GM21528 (cell line): Measurements from ENCODE around the gene ZNF24.

Experiments
- ATAC-seq: cut with Tn5 transposase; IDR thresholded peaks from one replicate; pipeline ENCODE4 v1.9.1; 2021; ENCODE audit warnings: mild to moderate bottlenecking, moderate library complexity; ENCODE audit not compliant: unreplicated experiment, low FRiP score

Gene ZNF24

DNA sequence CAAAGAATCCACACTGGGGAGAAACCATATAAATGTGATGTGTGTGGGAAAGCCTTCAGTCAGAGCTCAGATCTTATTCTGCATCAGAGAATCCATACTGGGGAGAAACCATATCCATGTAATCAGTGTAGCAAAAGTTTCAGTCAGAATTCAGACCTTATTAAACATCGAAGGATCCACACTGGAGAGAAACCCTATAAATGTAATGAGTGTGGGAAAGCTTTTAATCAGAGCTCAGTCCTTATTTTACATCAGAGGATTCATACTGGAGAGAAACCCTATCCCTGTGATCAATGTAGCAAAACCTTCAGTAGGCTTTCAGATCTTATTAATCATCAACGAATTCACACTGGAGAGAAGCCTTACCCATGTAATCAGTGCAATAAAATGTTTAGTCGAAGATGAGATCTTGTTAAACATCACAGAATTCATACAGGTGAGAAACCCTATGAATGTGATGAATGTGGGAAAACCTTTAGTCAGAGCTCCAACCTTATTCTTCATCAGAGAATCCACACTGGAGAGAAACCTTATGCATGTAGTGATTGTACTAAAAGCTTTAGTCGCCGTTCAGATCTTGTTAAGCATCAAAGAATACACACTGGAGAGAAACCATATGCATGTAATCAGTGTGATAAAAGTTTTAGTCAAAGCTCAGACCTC is 37.5 kb downstream of the ZNF24 start:
- no peak for ATAC-seq

DNA sequence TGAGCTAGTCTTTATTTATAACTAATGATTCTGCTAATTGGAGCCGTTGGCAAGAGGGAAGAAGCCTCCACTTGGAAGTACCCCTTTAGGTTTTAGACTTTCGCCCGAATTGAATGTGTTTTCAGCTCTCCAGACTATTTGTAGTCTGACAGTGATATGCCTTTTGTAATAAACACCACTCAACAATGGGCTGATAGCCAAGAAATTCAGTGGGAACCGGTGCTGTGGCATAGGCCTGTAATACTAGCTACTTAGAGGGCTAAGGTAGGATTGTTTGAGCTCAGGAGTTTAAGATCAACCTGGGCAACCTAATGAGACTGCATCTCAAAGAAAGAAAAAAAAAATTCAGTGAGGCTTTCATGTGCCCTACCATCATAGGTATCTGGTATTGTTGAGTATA is 40.6 kb downstream of the ZNF24 start:
- no peak for ATAC-seq

DNA sequence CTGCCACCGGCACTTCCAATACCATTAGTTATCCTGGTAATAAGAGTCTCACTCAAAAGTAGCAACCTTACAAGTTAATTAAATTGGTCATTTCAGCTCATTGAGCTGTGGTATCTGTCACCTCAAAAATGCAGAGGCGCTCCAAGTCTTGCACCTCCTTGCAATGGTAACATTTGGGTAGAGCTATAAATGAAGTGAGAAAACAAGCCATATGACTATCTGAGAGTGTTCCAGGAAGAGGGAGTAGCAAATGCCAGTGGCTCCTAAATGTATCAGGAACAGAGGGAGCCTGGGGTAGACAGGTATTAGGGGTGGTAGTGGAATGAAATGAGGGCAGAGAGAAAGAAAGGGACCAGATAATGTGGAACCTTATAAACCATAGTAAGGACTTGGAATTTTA is 48.2 kb downstream of the ZNF24 start:
- no peak for ATAC-seq

DNA sequence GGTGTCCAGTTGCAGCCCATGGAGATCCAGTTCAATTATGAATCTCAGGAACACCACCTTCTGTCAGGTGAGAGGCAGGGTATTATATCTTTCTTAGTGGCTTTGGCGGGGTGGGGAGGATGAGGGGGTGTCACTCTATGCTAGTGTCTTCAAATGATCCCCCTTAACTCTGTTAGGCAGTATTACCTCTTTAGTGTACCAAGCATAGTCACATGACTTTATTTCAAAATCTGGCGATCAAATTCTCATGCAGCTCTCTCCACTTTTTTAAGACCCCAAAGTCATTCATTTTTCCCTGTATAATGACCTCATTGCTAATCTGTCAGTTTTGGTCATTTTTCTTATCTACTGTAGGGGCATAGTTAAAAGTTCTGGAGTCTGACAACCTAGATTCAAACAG is 53.1 kb downstream of the ZNF24 start:
- no peak for ATAC-seq

DNA sequence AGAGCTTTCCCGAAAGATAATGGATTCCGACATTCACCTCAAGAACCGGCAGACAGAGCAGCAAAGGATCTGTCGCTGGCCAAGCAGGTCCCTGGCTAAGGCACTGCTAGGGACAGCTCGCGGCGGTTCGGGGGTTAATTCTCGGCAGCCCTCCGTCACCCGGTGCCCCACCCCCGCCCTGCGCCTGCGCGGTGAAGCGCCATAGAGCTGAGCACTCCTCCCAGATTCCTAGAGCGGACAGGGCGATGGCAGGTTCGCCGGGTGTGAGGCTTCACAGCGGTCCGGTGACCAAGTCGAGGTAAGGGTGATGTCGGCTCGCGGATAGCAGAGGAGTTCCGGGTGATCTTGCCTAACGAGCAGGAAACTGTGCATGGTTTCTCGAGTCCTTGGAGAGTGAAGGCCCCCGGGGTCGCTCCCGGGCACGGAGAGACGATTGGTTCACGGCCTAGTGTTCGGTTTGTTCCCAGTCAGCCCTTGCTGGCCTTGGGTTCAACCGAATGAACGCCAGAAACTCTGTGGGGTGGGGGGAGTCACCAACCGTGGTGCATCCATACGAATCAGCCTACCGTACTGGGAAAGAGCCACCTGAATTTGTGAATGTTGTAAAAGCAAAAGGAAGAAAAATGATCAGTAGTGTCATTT is 54.0 kb downstream of the ZNF24 start, which contains the start of gene ZSCAN30:
Gene ZSCAN30, minus strand, starts transcription at position 136 of the 642 bp plus-strand sequence. CDS start 25,877 bp downstream, outside the sequence.
- ATAC-seq, result peak; percentile 95

DNA sequence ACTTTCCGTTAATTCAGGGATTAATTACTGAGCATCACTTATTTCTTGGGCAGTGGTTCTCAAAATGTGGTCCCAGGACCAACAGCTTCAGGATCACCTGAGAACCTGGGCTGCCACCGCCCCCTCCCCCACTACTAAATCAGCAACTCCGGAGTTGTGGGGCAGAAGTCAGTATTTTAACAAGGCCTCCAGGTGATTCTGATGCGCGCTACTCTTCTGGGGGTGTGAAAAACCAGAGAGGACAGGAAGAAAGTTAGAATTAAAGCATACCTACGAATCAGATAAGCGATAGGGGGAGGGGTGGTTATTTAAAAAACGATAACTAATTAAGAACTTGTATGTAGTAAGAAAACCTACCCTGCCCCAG is 54.5 kb downstream of the ZNF24 start:
- ATAC-seq, result peak; percentile 37

DNA sequence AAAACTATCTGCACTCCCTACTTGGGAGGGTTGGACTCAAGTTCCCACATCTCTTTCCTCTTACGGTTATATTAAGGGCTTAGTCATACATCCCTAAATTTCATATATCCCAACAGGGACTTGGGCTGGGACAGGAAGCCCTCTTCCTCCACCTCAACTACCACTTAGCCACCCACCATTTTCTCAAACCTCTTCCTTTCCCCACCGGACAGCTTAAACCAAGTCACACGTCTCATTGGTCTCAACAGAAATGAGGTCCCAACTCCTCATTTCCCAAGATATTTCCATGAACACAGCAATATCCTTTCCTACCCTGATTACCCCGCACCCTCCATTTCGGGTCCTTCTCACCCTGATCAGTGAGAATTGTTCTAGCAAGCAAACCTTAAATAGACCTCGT is 54.9 kb downstream of the ZNF24 start:
- ATAC-seq, result peak; percentile 6

DNA sequence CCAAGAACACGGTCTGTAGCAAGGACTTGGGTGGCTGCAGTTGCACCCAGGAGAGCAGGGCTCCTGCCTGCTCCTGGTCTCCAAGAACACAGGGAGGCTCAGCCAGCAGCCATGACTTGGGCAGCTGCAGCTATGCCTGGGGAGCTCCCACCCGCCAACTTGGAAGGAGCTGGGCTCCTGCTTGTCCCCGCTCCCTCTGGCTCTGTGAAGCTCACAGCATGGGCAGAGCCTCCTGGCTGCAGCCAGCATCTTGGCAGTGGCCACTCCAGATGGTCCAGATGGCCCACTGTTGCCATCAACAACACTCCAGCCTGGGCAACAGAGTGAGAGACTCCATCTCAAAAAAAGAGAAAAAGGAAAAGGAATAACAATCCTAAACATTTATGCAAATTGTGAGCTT is 59.4 kb downstream of the ZNF24 start:
- ATAC-seq, result no peak

DNA sequence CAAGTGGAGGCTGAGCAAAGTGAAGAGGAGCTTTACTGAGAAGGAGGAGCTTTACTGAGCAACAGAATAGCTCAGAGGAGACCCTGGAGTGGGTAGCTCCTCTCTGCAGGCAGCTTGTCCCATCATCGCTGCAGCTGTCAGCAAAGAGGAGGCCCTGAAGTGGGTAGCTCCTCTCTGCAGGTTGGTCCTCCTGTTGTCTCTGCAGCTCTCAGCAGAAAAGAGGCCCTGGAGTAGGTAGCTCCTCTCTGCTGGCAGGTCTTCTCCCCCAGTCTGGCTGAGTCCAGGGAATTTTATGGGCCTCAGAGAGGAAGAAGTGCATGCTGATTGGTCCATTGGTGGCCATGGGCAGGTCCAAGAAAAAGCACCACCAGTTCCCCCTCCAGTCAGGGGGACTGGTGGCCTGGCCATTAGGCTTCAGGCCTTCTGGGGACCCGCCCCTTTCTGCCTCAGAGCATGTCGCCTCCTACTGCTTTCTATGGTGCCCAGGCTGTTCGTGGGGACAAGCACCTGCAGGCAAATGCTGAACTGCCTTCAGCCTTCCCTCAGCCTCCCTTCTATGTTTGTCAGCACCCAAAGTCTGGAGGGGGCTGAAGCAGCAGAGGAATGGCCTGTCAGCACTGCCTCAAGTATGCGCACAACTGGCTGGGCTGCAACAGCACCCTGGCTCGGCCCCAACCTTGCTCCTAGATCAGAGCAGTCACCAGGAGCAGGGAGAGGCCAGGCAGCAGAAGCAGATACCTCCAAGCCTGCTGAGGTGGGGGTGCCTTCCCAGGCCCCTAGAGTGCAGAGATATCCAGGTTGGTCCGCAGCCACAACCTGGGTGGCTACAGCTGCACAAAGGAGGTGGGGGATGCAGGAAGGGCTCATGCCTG is 60.1 kb downstream of the ZNF24 start:
- ATAC-seq, result no peak

DNA sequence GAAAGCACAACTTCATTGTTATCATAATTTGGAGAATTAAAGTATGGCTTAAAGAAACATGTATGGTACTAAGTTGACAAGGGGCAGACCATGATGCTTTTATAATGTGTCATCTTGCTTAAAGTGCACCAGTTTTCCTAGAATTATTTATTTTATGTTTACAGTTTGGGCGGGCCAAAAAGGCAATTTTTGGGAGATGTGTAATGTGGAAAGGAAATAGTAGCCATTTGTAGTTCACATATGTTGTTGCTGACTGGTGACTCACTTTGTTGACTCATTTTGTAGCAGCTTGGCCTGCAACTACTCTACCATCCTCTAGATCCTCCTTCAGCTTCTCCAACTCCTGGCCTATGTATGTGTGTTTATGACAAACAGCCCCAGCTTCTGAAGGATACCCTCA is 61.9 kb downstream of the ZNF24 start:
- ATAC-seq, result no peak
